Liver (tissue), 9 donors: ENCODE data around the gene PARP2. TPM values are rescaled to one million over a fixed set of nuclear protein-coding genes. Genes with fewer than 3 reads are reported as not detected.

Source experiments
- DNase-seq: peaks from one replicate; pipeline ENCODE4 v3.0.0-alpha.2; 2017; ENCODE audit warnings: low spot score
- H3K27ac ChIP-seq, 2 donors: one replicate each; pipeline ENCODE4 v1.7.0; 2013; ENCODE audit warnings: inconsistent platforms in 2 of 2, low read length in 2 of 2, control low read depth in 1 of 2, low read depth in 1 of 2, mild to moderate bottlenecking in 1 of 2
- H3K27me3 ChIP-seq, 4 donors: one replicate each; pipeline versions ENCODE4 v1.6.1 to v1.7.0; 2013; ENCODE audit warnings: low read length in 3 of 4, inconsistent platforms in 1 of 4, mild to moderate bottlenecking in 1 of 4, moderate library complexity in 1 of 4; ENCODE audit not compliant: control insufficient read depth in 4 of 4, insufficient read depth in 4 of 4
- H3K36me3 ChIP-seq, 4 donors: one replicate each; pipeline versions ENCODE4 v1.6.1 to v1.7.0; 2013; ENCODE audit warnings: low read length in 3 of 4, mild to moderate bottlenecking in 3 of 4, low read depth in 1 of 4, moderate library complexity in 1 of 4; ENCODE audit not compliant: control insufficient read depth in 4 of 4, insufficient read depth in 3 of 4
- H3K4me1 ChIP-seq, 4 donors: one replicate each; pipeline versions ENCODE4 v1.6.1 to v1.7.0; 2013; ENCODE audit warnings: low read length in 3 of 4, mild to moderate bottlenecking in 3 of 4, moderate library complexity in 1 of 4; ENCODE audit not compliant: control insufficient read depth in 4 of 4, insufficient read depth in 4 of 4
- H3K4me3 ChIP-seq, 3 donors: one replicate each; pipeline versions ENCODE4 v1.6.1 to v1.7.0; 2013; ENCODE audit warnings: low read length in 3 of 3, control low read depth in 1 of 3, low read depth in 1 of 3, mild to moderate bottlenecking in 1 of 3
- H3K9ac ChIP-seq, 2 donors: one replicate each; pipeline ENCODE4 v1.7.0; 2013; ENCODE audit warnings: low read length in 2 of 2, mild to moderate bottlenecking in 2 of 2, moderate library complexity in 2 of 2, control low read depth in 1 of 2, low read depth in 1 of 2
- H3K9me3 ChIP-seq, 4 donors: one replicate each; pipeline versions ENCODE4 v1.6.1 to v1.7.0; 2013; ENCODE audit warnings: low read length in 3 of 4; ENCODE audit not compliant: control insufficient read depth in 4 of 4
- EGR1 ChIP-seq, 2 donors: IDR thresholded peaks; 2 replicates each; pipeline ENCODE4 v1.6.1; 2016 to 2018; ENCODE audit warnings: antibody characterized with exemption in 2 of 2, low read depth in 2 of 2
- FOXA1 ChIP-seq: IDR thresholded peaks from 2 replicates; pipeline ENCODE4 v1.6.1; 2016; ENCODE audit warnings: antibody characterized with exemption
- FOXA2 ChIP-seq: IDR thresholded peaks from 2 replicates; pipeline ENCODE4 v1.6.1; 2016; ENCODE audit warnings: antibody characterized with exemption
- HNF4A ChIP-seq, 2 donors: conservative IDR thresholded peaks; 2 replicates each; pipeline ENCODE4 v1.6.1; 2016; ENCODE audit warnings: antibody characterized with exemption in 2 of 2, mild to moderate bottlenecking in 2 of 2
- JUND ChIP-seq, 2 donors: IDR thresholded peaks; 2 replicates each; pipeline ENCODE4 v1.6.1; 2016; ENCODE audit warnings: antibody characterized with exemption in 2 of 2
- NR2F2 ChIP-seq: IDR thresholded peaks from 2 replicates; pipeline ENCODE4 v1.6.1; 2016; ENCODE audit warnings: antibody characterized with exemption
- RXRA ChIP-seq, 2 donors: IDR thresholded peaks; 2 replicates each; pipeline ENCODE4 v1.6.1; 2017 to 2018; ENCODE audit warnings: antibody characterized with exemption in 2 of 2, mild to moderate bottlenecking in 1 of 2
- SP1 ChIP-seq: IDR thresholded peaks from 2 replicates; pipeline ENCODE4 v1.6.1; 2018; ENCODE audit warnings: antibody characterized with exemption, mild to moderate bottlenecking
- TAF1 ChIP-seq: conservative IDR thresholded peaks from 2 replicates; pipeline ENCODE4 v1.6.1; 2016; ENCODE audit warnings: antibody characterized with exemption, mild to moderate bottlenecking
- YY1 ChIP-seq: IDR thresholded peaks from 2 replicates; pipeline ENCODE4 v1.6.1; 2016; ENCODE audit warnings: antibody characterized with exemption, mild to moderate bottlenecking
- WGBS: extraction: QIAGEN DNeasy Blood & Tissue Kit; methylation state at CpG from one replicate; pipeline ENCODE4 v1.1.7; 2013; 5-methylcytosine and 5-hydroxymethylcytosine counted together
- polyA plus RNA-seq, 2 donors: library from polyadenylated mRNA; stranded (reverse) in 1 of 2; unstranded in 1 of 2; fragments of 200-250 nt in 1 of 2; fragments of >200 nt in 1 of 2; fragmentation: Nextera tagmentation in 1 of 2; extraction: Ambion mirVana in 1 of 2; gene quantifications; one replicate each; pipeline versions ENCODE4 v1.2.1 to v1.2.3, GENCODE V29; 2013 to 2015
- total RNA-seq, 2 donors: library from RNA; depleted of rRNA; stranded (reverse); fragments of >200 nt; gene quantifications; one replicate each; pipeline ENCODE4 v1.2.3, GENCODE V29; 2014
- TF ChIP-seq, protein P1 (sequence below): IDR thresholded peaks from 2 replicates; pipeline ENCODE4 v1.6.1; 2016; ENCODE audit warnings: antibody characterized with exemption
- TF ChIP-seq, protein P2 (sequence below): IDR thresholded peaks from 2 replicates; pipeline ENCODE4 v1.6.1; 2016; ENCODE audit warnings: antibody characterized with exemption
- TF ChIP-seq, protein P3 (sequence below): IDR thresholded peaks from 2 replicates; pipeline ENCODE4 v1.6.1; 2016; ENCODE audit warnings: antibody characterized with exemption
- TF ChIP-seq, protein P4 (sequence below): IDR thresholded peaks from 2 replicates; pipeline ENCODE4 v1.6.1; 2016; ENCODE audit warnings: antibody characterized with exemption, mild to moderate bottlenecking
- donor health status: healthy.
- donor health status: healthy.
- donor health status: healthy.
- donor health status: healthy.
- donor health status: healthy.

The PARP2 gene
- total and polyA plus RNA-seq, 4 donors, result 5.6 to 13.3 (median 7.2) TPM

DNA sequence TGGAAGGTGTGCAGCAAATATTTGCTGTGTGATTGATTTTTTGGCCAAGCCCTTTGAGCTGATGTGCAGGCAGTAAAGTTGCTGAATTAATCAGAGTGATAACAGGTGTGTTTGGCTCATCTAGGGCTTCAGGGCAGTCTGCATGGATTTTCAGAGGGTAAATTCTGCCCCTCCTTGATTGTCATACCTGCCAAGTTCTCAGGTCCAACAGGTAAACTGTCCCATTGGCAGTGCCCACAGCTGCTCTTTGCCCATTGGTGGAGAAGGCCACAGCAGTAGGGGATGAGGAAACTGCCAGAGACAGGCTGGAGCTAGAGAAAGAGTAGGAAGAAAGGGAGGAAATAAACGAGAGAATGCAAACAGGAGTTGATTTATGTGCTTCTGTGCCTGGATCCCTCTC is 36.3 kb downstream of the PARP2 start:
- Histone ChIP-seq H3K36me3 (peaks cover 22 to 86% (median 47%) of the 10 kb centered on the region in 4 donors), H3K4me1 (peaks cover 0 to 10% (median 8%) of the 10 kb centered on the region in 4 donors), H3K9ac (no peak overlapping the region), H3K27ac (no peak overlapping the region), H3K4me3 (no peak overlapping the region), H3K9me3 (no peaks in the 10 kb centered on the region), H3K27me3 (no peaks in the 10 kb centered on the region)
- DNase-seq, result no peak
- WGBS, result 26% methylated on average over 1 of the region's 1 CpG
- no peak for TF ChIP-seq RXRA (IDR thresholded peaks at IDR 0.05)
- TF ChIP-seq, protein P1, sequence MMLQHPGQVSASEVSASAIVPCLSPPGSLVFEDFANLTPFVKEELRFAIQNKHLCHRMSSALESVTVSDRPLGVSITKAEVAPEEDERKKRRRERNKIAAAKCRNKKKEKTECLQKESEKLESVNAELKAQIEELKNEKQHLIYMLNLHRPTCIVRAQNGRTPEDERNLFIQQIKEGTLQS, result no peak
- TF ChIP-seq FOXA2, result no peak
- TF ChIP-seq HNF4A (conservative IDR thresholded peaks at IDR 0.05), result no peak
- no peak for TF ChIP-seq EGR1 (IDR thresholded peaks at IDR 0.05; ENCODE audit: low read depth in 2 of 2)
- no peak for TF ChIP-seq SP1
- TF ChIP-seq, protein P2, sequence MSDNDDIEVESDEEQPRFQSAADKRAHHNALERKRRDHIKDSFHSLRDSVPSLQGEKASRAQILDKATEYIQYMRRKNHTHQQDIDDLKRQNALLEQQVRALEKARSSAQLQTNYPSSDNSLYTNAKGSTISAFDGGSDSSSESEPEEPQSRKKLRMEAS, result no peak
- no peak for TF ChIP-seq YY1
- no peak for TF ChIP-seq TAF1
- no peak for TF ChIP-seq FOXA1
- TF ChIP-seq JUND (IDR thresholded peaks at IDR 0.05), result no peak
- TF ChIP-seq, protein P3, sequence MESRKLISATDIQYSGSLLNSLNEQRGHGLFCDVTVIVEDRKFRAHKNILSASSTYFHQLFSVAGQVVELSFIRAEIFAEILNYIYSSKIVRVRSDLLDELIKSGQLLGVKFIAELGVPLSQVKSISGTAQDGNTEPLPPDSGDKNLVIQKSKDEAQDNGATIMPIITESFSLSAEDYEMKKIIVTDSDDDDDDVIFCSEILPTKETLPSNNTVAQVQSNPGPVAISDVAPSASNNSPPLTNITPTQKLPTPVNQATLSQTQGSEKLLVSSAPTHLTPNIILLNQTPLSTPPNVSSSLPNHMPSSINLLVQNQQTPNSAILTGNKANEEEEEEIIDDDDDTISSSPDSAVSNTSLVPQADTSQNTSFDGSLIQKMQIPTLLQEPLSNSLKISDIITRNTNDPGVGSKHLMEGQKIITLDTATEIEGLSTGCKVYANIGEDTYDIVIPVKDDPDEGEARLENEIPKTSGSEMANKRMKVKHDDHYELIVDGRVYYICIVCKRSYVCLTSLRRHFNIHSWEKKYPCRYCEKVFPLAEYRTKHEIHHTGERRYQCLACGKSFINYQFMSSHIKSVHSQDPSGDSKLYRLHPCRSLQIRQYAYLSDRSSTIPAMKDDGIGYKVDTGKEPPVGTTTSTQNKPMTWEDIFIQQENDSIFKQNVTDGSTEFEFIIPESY, result no peak
- TF ChIP-seq NR2F2, result no peak
- TF ChIP-seq, protein P4, sequence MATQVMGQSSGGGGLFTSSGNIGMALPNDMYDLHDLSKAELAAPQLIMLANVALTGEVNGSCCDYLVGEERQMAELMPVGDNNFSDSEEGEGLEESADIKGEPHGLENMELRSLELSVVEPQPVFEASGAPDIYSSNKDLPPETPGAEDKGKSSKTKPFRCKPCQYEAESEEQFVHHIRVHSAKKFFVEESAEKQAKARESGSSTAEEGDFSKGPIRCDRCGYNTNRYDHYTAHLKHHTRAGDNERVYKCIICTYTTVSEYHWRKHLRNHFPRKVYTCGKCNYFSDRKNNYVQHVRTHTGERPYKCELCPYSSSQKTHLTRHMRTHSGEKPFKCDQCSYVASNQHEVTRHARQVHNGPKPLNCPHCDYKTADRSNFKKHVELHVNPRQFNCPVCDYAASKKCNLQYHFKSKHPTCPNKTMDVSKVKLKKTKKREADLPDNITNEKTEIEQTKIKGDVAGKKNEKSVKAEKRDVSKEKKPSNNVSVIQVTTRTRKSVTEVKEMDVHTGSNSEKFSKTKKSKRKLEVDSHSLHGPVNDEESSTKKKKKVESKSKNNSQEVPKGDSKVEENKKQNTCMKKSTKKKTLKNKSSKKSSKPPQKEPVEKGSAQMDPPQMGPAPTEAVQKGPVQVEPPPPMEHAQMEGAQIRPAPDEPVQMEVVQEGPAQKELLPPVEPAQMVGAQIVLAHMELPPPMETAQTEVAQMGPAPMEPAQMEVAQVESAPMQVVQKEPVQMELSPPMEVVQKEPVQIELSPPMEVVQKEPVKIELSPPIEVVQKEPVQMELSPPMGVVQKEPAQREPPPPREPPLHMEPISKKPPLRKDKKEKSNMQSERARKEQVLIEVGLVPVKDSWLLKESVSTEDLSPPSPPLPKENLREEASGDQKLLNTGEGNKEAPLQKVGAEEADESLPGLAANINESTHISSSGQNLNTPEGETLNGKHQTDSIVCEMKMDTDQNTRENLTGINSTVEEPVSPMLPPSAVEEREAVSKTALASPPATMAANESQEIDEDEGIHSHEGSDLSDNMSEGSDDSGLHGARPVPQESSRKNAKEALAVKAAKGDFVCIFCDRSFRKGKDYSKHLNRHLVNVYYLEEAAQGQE, result no peak

DNA sequence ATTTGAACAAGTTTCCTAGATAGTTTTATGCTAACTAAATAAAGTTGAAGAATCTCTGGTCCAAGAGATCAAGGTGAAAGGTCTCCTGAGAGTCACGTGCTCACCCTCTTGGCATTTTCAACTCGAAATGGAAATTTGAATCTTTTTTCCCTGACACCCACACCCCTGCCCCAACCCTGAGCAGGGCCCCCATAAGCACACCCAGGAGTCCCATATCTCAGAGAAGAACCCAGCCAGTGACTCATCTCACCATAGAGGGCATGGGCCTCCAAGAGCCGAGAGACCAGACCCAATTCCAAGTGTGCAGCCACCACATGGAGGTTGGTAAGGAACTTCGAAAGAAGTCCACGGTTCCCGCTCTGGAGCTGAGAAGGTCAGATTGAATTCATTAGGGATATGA is 37.2 kb downstream of the PARP2 start:
- Histone ChIP-seq H3K4me3 (no peak overlapping the region), H3K36me3 (peaks cover 22 to 90% (median 54%) of the 10 kb centered on the region in 4 donors), H3K27me3 (no peaks in the 10 kb centered on the region), H3K9me3 (no peaks in the 10 kb centered on the region), H3K27ac (no peak overlapping the region), H3K4me1 (peaks cover 0 to 10% (median 8%) of the 10 kb centered on the region in 4 donors), H3K9ac (no peak overlapping the region)
- no peak for DNase-seq
- no peak for TF ChIP-seq EGR1 (IDR thresholded peaks at IDR 0.05; ENCODE audit: low read depth in 2 of 2)
- no peak for TF ChIP-seq JUND (IDR thresholded peaks at IDR 0.05)
- WGBS, result 92% methylated on average over 6 of the region's 6 CpGs
